MM.1S (cell line): ENCODE results near the gene GPR61.

Experiments used
- CTCF ChIP-seq: fragments of 300-600 bp; sonication (generic); IDR thresholded peaks from 2 replicates; pipeline ENCODE4 v1.5.1; 2016; ENCODE audit warnings: antibody characterized with exemption, low read length, mixed read lengths
- EZH2 ChIP-seq: fragments of 300-600 bp; sonication (generic); optimal IDR thresholded peaks from 2 replicates; pipeline ENCODE3; 2017; ENCODE audit warnings: low read depth, mild to moderate bottlenecking, antibody characterized with exemption, low read length, mixed read lengths

- TF ChIP-seq EZH2: no peak
- TF ChIP-seq CTCF: no peak
Measured at GRCh38 chr1:109567877-109568672, 28.4 kb downstream of the GPR61 start.
